ENCODE measurements around the gene ANKMY2. TPM values are rescaled to one million over a fixed set of nuclear protein-coding genes. Genes with fewer than 3 reads are reported as not detected.
"Not testable (repeated sequence)": the region's sequence is repeated elsewhere in the genome, so short reads cannot be mapped to it uniquely, and the experiment has no call there.

The ANKMY2 gene
- total RNA-seq, 1 donor from 2014 or later, result 7.3 TPM

DNA sequence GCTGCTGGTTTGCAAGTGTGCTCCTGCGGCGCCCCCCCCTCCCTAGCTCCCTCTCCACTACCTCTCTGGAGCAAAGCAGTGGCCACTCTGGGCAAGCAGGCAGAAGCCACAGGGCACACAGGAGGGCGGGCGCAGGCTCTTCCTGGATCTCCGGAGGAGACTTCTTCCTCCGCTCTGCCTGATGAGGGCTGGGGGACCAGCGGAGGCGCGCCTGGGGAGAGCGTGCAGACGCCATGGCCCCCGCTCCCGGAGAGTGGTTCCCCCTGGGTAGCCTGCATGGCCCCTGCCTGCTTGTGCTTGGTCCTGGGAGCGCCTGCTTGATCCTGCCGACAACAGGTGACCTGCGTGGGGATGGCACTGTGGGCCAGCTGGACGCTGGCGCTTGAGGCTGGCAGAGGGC lies 29.0 kb downstream of the ANKMY2 start:
- no peak for ATAC-seq

DNA sequence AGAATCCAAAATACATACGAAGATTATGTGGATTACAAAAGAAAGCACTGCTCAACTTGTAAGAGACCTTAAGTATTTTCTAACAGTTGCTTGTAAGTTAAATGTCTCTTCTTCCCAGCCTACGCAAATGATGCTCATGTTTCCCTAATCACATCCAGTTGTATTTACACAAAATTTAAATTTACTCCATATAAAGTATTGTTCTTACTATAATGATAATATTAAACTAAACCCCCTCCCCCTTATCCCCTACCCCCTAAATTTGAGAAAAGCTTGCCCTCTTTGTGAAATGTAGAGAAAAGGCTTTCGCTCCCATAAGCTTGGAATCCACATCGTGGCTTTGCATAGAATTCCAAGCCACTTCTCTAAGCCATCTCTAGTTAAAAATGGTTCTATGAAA lies 29.4 kb downstream of the ANKMY2 start:
- no peak for ATAC-seq

- no peak for ATAC-seq
Measured at GRCh38 chr7:16615228-16615627, 30.3 kb downstream of the ANKMY2 start.

DNA sequence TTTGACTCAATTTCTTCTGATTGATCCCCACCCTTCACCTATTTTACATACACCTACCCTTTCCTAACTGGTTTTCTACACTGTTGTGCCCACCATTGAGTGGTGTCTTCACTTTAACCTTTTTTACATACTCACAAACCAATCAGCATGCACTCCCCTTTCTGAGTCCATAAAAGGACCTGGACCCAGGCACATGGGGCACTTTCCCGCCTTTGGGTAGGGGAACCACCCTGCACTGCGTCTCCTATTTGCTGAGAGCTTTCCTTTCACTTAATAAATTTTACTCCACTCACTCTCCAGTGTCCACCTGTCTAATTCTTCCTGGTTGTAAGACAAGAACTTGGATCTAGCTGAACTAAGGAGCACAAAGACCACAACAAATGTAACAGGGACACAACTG lies 33.8 kb downstream of the ANKMY2 start:
- ATAC-seq, result no peak

- no peak for ATAC-seq
Measured at GRCh38 chr7:16609842-16610450, 35.6 kb downstream of the ANKMY2 start.

GRCh38 chr7:16606704-16607103 lies 38.9 kb downstream of the ANKMY2 start:
- no peak for ATAC-seq

DNA sequence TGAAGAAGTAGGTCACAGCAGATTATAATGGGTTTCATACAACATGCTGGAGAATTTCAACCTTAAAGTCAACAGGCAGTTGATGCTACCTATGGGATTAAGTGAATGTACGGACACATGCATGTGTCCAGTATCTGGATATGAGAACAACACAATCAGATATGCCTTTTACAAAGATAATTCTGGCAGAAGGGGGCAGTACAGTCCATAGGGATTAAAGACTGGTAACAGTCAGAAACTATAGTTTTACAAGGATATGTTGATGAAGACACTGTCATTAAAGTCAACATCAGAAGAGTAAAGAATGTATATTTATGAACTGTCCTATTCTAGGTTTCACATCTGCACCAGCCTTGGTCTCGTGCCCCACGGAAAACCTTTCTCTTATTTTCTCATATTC lies 41.5 kb downstream of the ANKMY2 start:
- no peak for ATAC-seq

- no peak for ATAC-seq
Measured at GRCh38 chr7:16603633-16604032, 41.9 kb downstream of the ANKMY2 start.

DNA sequence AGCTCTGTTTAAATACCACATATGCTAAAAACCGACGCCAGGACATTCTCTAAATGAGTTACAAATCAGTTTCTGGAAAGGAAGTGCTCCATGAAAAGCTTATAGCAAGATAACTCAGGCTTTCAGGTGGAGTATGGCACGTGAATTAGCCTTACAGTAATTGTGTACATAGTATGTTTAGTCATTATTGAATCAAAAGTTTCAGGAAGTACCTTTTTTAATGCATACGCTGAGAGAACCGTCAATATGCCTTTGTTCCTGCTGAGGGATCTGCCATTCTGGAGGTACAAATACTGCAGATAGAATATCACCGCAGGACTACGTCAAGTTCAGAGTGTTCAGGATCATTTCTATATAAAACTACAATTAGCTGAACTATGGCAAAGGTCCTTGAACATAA lies 45.7 kb downstream of the ANKMY2 start:
- no peak for ATAC-seq

GRCh38 chr7:16598015-16598414 lies 47.5 kb downstream of the ANKMY2 start:
- no peak for ATAC-seq

DNA sequence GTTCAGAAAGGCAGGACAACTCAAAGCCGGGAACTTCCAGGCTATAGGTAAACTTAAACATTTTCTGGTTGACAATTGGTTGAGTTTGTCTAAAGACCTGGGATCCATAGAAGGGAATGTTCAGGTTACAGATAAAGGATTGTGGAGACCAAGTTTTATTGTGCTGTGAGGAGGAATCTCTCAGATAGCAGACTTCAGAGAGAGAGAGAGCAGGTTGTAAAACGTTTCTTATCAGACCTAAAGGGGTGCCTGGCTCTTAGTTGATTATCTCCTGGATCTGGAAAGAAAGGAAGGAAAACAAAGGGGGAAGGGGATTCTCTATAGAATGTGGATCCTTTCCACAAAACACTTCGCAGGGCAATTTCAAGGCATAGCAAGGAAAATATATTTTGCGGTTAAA lies 50.0 kb downstream of the ANKMY2 start:
- ATAC-seq, result not testable (repeated sequence)

DNA sequence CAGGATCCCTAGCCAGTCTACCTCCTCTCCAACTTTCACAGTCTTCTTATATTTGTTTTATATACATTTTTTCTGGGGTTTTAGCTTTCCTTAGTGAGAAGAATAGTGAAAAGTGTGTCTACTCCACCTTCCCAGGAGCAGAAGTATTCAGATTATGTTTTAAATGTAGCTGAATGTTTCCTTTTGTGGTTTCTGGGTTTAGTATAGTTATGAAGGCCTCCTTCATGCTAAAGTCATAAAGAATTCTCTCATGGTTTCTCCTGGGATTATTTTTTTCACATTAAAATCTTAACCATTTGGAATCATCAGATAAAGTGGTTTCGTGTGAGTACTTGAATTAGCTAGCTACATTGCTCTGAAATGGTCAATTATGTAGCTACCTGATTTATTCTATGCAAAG lies 50.9 kb downstream of the ANKMY2 start:
- no peak for ATAC-seq

- ATAC-seq, result no peak
Measured at GRCh38 chr7:16594061-16594460, 51.5 kb downstream of the ANKMY2 start.

- no peak for ATAC-seq
Measured at GRCh38 chr7:16592395-16592794, 53.2 kb downstream of the ANKMY2 start.

DNA sequence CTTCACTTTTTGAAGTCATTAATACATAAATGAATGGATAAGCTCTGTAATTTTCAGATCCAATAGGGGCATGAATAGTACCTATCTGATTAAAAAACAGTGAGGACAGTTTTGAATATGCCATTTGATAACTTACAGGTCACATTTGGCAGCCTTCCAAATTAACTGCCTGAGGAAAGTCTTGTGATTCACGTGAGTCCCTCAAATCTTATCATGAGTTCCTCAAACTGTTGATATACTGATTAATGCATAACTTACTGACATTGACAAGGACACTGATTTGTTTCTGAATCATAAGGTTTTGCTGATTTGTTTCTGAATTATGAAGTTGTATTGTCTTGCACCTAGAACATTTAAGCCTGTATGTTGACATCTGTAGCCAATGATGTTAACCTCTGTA lies 55.1 kb downstream of the ANKMY2 start:
- ATAC-seq, result no peak

DNA sequence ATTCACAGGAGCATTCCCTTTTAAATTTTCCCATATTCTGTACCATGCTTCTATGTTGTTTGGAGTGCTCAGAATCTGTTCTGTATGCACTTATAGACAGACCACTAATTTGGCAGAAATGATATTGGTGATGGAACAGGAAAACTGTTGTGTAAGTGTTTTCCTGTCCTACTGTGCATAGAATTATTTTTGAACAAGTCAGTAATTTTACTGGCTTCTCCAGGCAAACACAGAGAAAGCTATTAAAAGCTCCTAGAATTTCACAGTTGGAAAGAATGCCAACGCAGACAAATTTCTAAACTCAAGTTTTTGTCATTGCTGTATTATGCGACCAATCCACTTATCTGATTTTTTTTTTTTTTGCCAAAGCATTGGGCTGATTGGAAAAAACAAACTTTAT lies 55.7 kb downstream of the ANKMY2 start:
- no peak for ATAC-seq

- no peak for ATAC-seq
Measured at GRCh38 chr7:16587790-16588189, 57.8 kb downstream of the ANKMY2 start.

DNA sequence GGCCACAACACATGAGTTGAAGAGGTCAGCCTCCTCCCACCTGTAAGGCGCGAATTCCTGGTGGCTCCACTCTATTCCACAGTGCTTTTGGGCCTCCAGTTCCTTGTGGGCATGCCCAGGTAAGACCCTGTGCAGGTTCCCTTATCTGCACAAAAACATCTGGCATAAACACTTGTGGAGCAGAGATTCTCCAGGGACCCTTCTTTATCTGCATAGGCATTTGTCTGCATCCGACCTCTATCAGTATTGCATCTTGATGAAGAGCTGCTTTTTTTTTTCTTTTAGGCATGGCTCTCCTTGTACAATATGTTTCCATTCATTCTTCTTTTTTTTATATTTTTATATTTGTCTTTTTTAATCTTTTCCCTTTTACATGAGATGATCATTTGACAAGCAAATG lies 58.4 kb downstream of the ANKMY2 start:
- no peak for ATAC-seq

DNA sequence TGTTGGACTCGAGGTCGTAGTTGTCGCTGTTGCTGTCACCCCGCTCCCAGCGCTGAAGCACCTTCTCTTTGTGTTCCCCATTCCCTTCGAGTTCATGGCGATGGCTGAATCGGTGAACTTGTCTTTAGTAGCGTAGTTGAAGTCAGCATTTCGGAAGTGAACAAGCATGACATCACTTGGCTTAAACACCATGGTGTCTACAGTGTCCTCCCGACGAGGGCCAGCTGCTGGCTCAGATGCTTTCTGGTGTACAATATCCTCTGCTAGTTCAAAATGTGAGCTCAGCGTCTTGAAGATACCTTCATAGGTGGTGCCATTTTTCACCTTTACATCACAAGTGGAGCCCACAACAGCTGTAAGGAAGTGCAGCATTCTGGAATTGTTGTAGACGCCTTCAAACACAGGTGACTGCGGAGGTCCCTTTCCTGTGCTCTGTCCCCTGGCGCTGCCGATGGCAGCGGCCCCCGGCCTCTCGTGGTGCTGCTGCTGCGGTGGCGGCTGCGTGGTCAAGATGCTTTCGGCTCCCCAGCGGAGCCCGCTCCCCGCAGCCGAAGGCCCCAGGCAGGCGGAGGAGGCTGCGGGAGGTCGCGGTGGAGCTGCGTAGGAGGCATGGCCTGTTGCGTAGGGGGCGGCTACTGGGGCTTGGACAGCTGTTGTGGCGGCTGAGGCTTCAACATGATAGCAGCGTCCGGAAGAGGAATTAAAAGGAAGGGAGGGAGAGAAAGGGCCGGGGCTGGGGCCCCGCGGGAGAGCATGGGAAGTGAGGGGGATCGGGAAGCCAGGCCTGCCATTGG lies 59.3 kb downstream of the ANKMY2 start:
- no peak for ATAC-seq

DNA sequence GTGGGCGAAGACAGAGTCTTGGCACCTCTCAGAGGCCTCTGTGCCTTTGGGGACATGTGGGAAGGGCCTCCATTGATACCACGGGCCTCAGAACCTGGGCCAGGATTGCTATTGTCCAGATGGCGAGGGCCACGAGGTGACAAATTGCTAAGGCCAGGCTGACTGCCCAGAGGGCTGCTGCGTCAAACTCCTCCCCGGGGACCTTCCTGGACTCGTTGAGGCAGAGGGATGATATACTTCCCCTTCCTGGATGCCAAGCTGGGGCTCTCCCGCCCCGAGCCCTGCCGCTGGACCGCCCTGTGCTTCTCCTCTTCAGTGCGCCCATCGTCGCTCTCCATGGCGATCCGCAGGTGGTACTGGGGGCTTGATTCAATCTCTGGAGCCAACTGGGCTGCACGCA lies 60.0 kb downstream of the ANKMY2 start:
- no peak for ATAC-seq

DNA sequence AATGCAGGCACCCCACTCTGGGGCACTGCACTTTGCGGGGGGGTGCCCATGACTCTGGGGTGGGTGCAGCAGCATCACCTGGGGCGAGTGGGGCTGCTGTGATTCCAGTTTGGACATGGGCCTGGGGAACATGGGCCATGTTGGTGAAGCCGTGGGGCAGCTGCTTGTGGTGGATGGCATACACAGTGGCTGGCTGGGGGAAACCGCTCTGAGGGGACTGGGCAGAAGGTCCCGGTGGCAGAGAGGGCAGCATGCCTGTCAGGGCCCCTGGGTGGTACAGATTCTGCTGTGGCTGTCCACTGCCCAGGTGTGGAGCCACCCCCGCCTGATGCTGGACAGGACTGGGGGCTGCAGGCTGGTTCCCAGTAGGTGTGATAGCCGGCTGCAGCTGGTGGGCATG lies 61.7 kb downstream of the ANKMY2 start:
- ATAC-seq, result no peak

DNA sequence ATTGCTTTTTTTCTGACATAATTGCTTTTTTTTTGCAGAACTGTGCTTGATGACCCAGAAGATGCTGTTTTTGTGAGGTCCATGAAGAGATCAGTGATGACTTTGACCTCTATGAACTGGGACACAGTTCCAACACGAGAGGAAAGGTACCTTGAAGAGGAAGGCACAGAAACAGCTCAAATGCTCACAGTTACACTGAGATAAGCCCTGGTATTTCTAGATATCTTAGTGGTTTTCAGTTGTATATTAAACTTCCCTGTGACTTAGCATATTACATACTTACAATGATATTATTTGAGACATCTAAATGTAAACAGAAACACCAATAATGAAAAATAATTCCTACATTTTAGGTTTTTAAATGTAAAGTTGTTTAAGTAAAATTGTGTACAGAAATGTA lies 64.3 kb downstream of the ANKMY2 start:
- no peak for ATAC-seq

- ATAC-seq, result no peak
Measured at GRCh38 chr7:16579216-16579615, 66.3 kb downstream of the ANKMY2 start.

- ATAC-seq, result no peak
Measured at GRCh38 chr7:16571941-16572340, 73.6 kb downstream of the ANKMY2 start.
